Mesothelial cell of epicardium (in vitro differentiated cells): ENCODE measurements around the gene SHPK. TPM values are rescaled to one million over a fixed set of nuclear protein-coding genes. Genes with fewer than 3 reads are reported as not detected.

ENCODE experiments used
- DNase-seq, 2 experiments: peaks; one replicate each; pipeline ENCODE4 v3.0.0; 2021; ENCODE audit warnings: low spot score in 2 of 2; ENCODE audit not compliant: unreplicated experiment in 2 of 2
- H3K27ac Mint-ChIP-seq: 2 replicates; pipeline ENCODE4 v1.8.0; 2021; ENCODE audit warnings: mixed read lengths
- H3K27me3 Mint-ChIP-seq: 2 replicates; pipeline ENCODE4 v1.8.0; 2021; ENCODE audit warnings: low read depth, mixed read lengths
- H3K36me3 Mint-ChIP-seq: 2 replicates; pipeline ENCODE4 v1.8.0; 2021; ENCODE audit warnings: mixed read lengths
- H3K4me1 Mint-ChIP-seq: 2 replicates; pipeline ENCODE4 v1.8.0; 2021; ENCODE audit warnings: mixed read lengths
- H3K4me3 Mint-ChIP-seq: 2 replicates; pipeline ENCODE4 v1.8.0; 2021; ENCODE audit warnings: mild to moderate bottlenecking, moderate library complexity, mixed read lengths
- H3K9me3 Mint-ChIP-seq: 2 replicates; pipeline ENCODE4 v1.8.0; 2021; ENCODE audit warnings: mixed read lengths
- CTCF ChIP-seq: fragments of 200-600 bp; sonication (generic); IDR thresholded peaks from one replicate; pipeline ENCODE4 v1.5.0; 2021; ENCODE audit warnings: antibody characterized with exemption; ENCODE audit not compliant: unreplicated experiment
- total RNA-seq: library from RNA; stranded (reverse); gene quantifications from 3 replicates; pipeline ENCODE4 v1.2.1, GENCODE V29; 2021

The SHPK gene
- total RNA-seq, 1 donor from 2014 or later: 18.9 TPM

- Mint-ChIP-seq H3K4me1 (peaks cover 32% of the 10 kb centered on the region), H3K9me3 (no peaks in the 10 kb centered on the region), H3K4me3 (peak overlapping the region; percentile 85), H3K27ac (peak overlapping the region; percentile 99), H3K36me3 (peaks cover 11% of the 10 kb centered on the region), H3K27me3 (no peaks in the 10 kb centered on the region)
- TF ChIP-seq CTCF: no peak
- DNase-seq: no peak
Measured at GRCh38 chr17:3666516-3666915, 30.5 kb upstream of the SHPK start.

- peaks cover 11% of the 10 kb centered on the region for H3K36me3 Mint-ChIP-seq
Measured at GRCh38 chr17:3665834-3666233, 29.8 kb upstream of the SHPK start.

DNA sequence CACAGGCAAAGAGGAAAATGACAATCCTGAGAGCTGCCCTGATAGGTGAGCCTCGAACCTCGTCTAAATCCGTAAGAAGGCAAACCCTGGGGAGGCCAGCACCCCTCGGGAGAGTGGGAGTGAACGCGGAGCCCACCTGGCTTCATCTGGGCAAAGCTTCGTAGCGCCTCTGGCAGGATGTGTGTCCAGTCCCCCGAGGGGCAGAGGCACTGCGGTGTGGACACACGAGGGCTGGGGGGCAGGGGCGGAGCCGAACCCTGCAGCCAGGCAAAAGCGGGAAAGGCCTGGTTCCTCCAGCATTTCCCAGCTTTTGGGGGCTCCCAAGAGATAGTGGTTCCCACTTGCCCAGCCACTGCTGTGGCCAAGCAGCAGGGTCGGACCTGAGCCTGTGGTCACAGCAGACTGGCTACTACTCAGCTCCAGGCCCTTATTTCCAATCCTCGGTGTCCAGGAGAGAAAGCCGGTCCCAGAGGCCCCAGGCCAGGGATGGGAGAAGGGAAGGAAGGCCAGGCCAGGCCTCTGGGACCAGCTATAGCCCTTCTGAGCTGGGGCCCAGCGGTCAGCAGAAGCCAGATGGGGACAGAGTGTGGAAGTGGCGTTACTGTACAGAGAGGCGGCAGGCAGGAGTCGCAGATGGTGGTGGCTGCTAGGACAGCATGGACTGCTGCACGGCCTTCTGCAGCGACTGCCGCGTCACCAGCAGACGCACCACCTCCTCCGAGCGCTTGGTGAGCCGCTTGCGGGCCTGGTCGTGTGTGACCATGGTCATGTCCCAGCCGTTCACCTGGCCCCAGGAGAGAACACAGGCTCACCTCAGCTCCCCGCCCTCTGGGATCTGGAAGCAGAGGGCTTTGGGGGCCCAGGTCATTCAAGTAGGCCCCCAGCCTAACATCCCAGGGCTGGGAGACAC, 27.3 kb upstream of the SHPK start:
- DNase-seq: no peak
- Mint-ChIP-seq H3K9me3 (no peaks in the 10 kb centered on the region), H3K36me3 (peaks cover 9% of the 10 kb centered on the region), H3K27ac (no peak overlapping the region), H3K27me3 (no peaks in the 10 kb centered on the region), H3K4me1 (peaks cover 32% of the 10 kb centered on the region), H3K4me3 (no peak overlapping the region)
- TF ChIP-seq CTCF: no peak

More at GRCh38 chr17:3665834-3666233, 29.8 kb upstream of the SHPK start:
- no peak for TF ChIP-seq CTCF
- no peak for DNase-seq
- Mint-ChIP-seq H3K9me3 (no peaks in the 10 kb centered on the region), H3K27ac (peak overlapping the region; percentile 99), H3K4me1 (peaks cover 32% of the 10 kb centered on the region), H3K4me3 (peak overlapping the region; percentile 85), H3K27me3 (no peaks in the 10 kb centered on the region)

GRCh38 chr17:3660311-3660891, 24.4 kb upstream of the SHPK start:
- Mint-ChIP-seq H3K27me3 (no peaks in the 10 kb centered on the region), H3K36me3 (peaks cover 9% of the 10 kb centered on the region), H3K27ac (peak overlapping the region; percentile 25), H3K4me3 (no peak overlapping the region), H3K9me3 (no peaks in the 10 kb centered on the region), H3K4me1 (peaks cover 11% of the 10 kb centered on the region)
- no peak for TF ChIP-seq CTCF
- DNase-seq: no peak

DNA sequence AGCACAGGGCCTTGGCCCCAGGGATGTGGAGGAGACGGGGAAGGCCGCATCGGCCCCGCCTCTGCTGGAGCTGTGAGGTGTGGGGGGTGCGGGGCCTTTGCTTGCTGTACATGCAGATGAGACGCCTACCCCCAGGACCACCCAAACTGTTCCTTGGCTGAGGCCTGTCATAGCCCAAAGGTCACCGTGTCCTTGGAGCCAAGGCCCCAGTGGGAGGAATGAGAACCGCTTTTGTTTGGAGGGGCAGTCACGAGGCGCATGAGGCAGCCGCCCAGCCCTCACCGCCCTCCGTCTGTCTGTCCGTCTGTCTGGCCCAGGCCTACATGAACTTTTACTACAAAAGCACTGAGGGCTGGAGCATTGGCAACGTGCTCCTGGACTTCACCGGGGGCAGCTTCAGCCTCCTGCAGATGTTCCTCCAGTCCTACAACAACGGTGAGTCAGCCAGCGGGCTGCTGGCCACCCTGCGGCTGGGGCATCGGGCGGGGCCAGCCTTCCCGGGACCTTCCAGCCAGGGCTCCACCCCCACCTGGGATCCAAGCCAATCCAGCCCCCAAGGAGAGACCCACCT, 23.6 kb upstream of the SHPK start:
- H3K4me3 Mint-ChIP-seq: no peak overlapping the region
- peaks cover 8% of the 10 kb centered on the region for H3K4me1 Mint-ChIP-seq
- peak overlapping the region; percentile 77 for H3K27ac Mint-ChIP-seq
- TF ChIP-seq CTCF: no peak
- H3K27me3 Mint-ChIP-seq: no peaks in the 10 kb centered on the region
- no peaks in the 10 kb centered on the region for H3K9me3 Mint-ChIP-seq
- no peak for DNase-seq
- peaks cover 9% of the 10 kb centered on the region for H3K36me3 Mint-ChIP-seq
